Testis (tissue), 3 donors: ENCODE results near the gene VPS11. TPM values are rescaled to one million over a fixed set of nuclear protein-coding genes. Genes with fewer than 3 reads are reported as not detected.

ENCODE experiments used
- DNase-seq: peaks from one replicate; pipeline ENCODE4 v3.0.0-alpha.2; 2019
- H3K27ac ChIP-seq, 2 donors: fragments of 200-600 bp; sonication (generic); one replicate each; pipeline ENCODE4 v1.5.1; 2019
- H3K27me3 ChIP-seq: fragments of 200-600 bp; sonication (generic); one replicate; pipeline ENCODE4 v1.5.1; 2019
- H3K36me3 ChIP-seq: fragments of 200-600 bp; sonication (generic); one replicate; pipeline ENCODE4 v1.5.1; 2017; ENCODE audit warnings: low read depth; ENCODE audit errors: missing control alignments
- H3K4me1 ChIP-seq: fragments of 200-600 bp; sonication (generic); one replicate; pipeline ENCODE4 v1.5.1; 2019
- H3K4me3 ChIP-seq, 2 donors: fragments of 200-600 bp; sonication (generic); one replicate each; pipeline ENCODE4 v1.5.1; 2017 to 2019
- H3K9me3 ChIP-seq: fragments of 200-600 bp; sonication (generic); one replicate; pipeline ENCODE4 v1.5.1; 2017
- CTCF ChIP-seq, 3 experiments: fragments of 450-650 bp in 2 of 3; fragments of 200-600 bp in 1 of 3; sonication (generic) in 1 of 3; IDR thresholded peaks; one replicate each; pipeline ENCODE4 v1.5.1; 2016 to 2019; ENCODE audit warnings: antibody characterized with exemption in 3 of 3, mild to moderate bottlenecking in 2 of 3, moderate library complexity in 1 of 3
- POLR2A ChIP-seq: fragments of 450-650 bp; IDR thresholded peaks from one replicate; pipeline ENCODE4 v1.6.1; 2017; ENCODE audit warnings: antibody characterized with exemption, mild to moderate bottlenecking, moderate library complexity
- WGBS, 2 donors: methylation state at CpG; one replicate each; pipeline ENCODE4 v1.1.5; 2018; 5-methylcytosine and 5-hydroxymethylcytosine counted together
- intact Hi-C: fragments of 100-400 bp; cut with DNase I; formaldehyde crosslinking; loops from one replicate; pipeline ENCODE4 v1.15.1; 2023; ENCODE audit warnings: low total_unique reads
- polyA plus RNA-seq: library from polyadenylated mRNA; stranded (reverse); fragments of 350-450 nt; fragmentation: Illumina TruSeq; extraction: RNeasy Lipid Tissue Mini Kit (QIAGEN cat#74804); gene quantifications from one replicate; pipeline ENCODE4 v1.2.3, GENCODE V29; 2014; ENCODE audit warnings: low read depth, low replicate concordance; ENCODE audit not compliant: insufficient read depth
- total RNA-seq, 2 donors: library from RNA; depleted of rRNA; stranded (reverse); fragments of >200 nt; gene quantifications; one replicate each; pipeline ENCODE4 v1.2.3, GENCODE V29; 2016

Gene VPS11
- total and polyA plus RNA-seq, 3 donors from 2014 or later = 50.7 to 60.5 (median 56.7) TPM

GRCh38 chr11:119023741-119024140 is 43.9 kb upstream of the VPS11 start:
- Histone ChIP-seq H3K9me3 (no peaks in the 10 kb centered on the region), H3K27me3 (no peaks in the 10 kb centered on the region), H3K27ac (no peak overlapping the region), H3K36me3 (no peaks in the 10 kb centered on the region), H3K4me3 (no peak overlapping the region), H3K4me1 (peaks cover 16% of the 10 kb centered on the region)
- no peak for DNase-seq
- TF ChIP-seq CTCF (IDR thresholded peaks at IDR 0.05) (no peak), POLR2A (no peak)
- intact Hi-C loops = no loop called here

- no peak for DNase-seq
- intact Hi-C loops = no loop called here
Measured at GRCh38 chr11:119024430-119025098, 43.1 kb upstream of the VPS11 start.

GRCh38 chr11:119025099-119025473 is 42.5 kb upstream of the VPS11 start:
- Histone ChIP-seq H3K36me3 (no peaks in the 10 kb centered on the region), H3K4me1 (peaks cover 18% of the 10 kb centered on the region), H3K27me3 (no peaks in the 10 kb centered on the region), H3K4me3 (no peak overlapping the region), H3K27ac (no peak overlapping the region), H3K9me3 (no peaks in the 10 kb centered on the region)
- WGBS, 2 donors = 74 to 96% methylated on average over 3 to 5 of the region's 5 CpGs
- intact Hi-C loops = no loop called here
- TF ChIP-seq POLR2A (no peak), CTCF (IDR thresholded peaks at IDR 0.05) (no peak)
- DNase-seq = no peak

More at GRCh38 chr11:119024430-119025098, 43.1 kb upstream of the VPS11 start:
- no peaks in the 10 kb centered on the region for H3K9me3 ChIP-seq
- no peak overlapping the region for H3K4me3 ChIP-seq
- peaks cover 19% of the 10 kb centered on the region for H3K4me1 ChIP-seq
- H3K27ac ChIP-seq = no peak overlapping the region
- TF ChIP-seq CTCF (IDR thresholded peaks at IDR 0.05) (no peak), POLR2A (no peak)
- 65 to 87% methylated on average over 13 to 15 of the region's 15 CpGs for WGBS, 2 donors
- H3K36me3 ChIP-seq = no peaks in the 10 kb centered on the region
- H3K27me3 ChIP-seq = no peaks in the 10 kb centered on the region

GRCh38 chr11:119025541-119025940 is 42.1 kb upstream of the VPS11 start:
- no peaks in the 10 kb centered on the region for H3K36me3 ChIP-seq

More at GRCh38 chr11:119025541-119025940, 42.1 kb upstream of the VPS11 start:
- no peak for DNase-seq
- no peaks in the 10 kb centered on the region for H3K27me3 ChIP-seq
- TF ChIP-seq POLR2A (no peak), CTCF (IDR thresholded peaks at IDR 0.05) (no peak)
- H3K9me3 ChIP-seq = no peaks in the 10 kb centered on the region
- 88 to 92% methylated on average over 5 of the region's 5 CpGs for WGBS, 2 donors
- H3K4me3 ChIP-seq = no peak overlapping the region
- peaks cover 15% of the 10 kb centered on the region for H3K4me1 ChIP-seq
- H3K27ac ChIP-seq = no peak overlapping the region
- intact Hi-C loops = no loop called here
